Hepatocyte (in vitro differentiated cells): ENCODE data around the gene MT1M.

Experiments
- EZH2 ChIP-seq: fragments of 200-600 bp; sonication (generic); IDR thresholded peaks from 2 replicates; pipeline ENCODE4 v1.6.1; 2016; ENCODE audit warnings: antibody characterized with exemption, mild to moderate bottlenecking, borderline replicate concordance
- EZH2phosphoT487 ChIP-seq: fragments of 200-600 bp; sonication (generic); IDR thresholded peaks from one replicate; pipeline ENCODE4 v1.6.1; 2018; ENCODE audit warnings: antibody characterized with exemption, mild to moderate bottlenecking, low read depth, moderate library complexity; ENCODE audit not compliant: unreplicated experiment, severe bottlenecking
- TF ChIP-seq, protein P1 (sequence below): fragments of 200-600 bp; sonication (generic); IDR thresholded peaks from 2 replicates; pipeline ENCODE4 v1.5.1; 2016; ENCODE audit warnings: antibody characterized with exemption, mild to moderate bottlenecking; ENCODE audit not compliant: poor library complexity

DNA sequence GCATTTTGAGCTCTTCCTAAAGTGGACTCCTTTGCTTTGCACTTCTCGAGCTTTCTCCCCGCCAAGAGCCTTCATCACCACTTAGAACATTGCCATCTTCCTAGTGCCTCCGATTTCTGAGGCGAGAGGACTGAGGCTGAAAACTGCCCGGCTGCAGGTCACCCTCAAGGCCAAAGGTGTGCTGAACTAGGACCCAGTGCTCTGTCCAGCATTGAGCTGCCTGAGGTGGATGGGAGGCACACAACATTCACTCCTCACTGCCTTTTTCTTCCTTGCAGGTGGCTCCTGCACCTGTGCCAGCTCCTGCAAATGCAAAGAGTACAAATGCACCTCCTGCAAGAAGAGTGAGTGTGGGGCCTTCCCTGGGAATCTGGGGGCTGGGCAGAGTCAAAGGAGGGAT, 11.4 kb downstream of the MT1M start:
- no peak for TF ChIP-seq EZH2
- TF ChIP-seq, protein P1, sequence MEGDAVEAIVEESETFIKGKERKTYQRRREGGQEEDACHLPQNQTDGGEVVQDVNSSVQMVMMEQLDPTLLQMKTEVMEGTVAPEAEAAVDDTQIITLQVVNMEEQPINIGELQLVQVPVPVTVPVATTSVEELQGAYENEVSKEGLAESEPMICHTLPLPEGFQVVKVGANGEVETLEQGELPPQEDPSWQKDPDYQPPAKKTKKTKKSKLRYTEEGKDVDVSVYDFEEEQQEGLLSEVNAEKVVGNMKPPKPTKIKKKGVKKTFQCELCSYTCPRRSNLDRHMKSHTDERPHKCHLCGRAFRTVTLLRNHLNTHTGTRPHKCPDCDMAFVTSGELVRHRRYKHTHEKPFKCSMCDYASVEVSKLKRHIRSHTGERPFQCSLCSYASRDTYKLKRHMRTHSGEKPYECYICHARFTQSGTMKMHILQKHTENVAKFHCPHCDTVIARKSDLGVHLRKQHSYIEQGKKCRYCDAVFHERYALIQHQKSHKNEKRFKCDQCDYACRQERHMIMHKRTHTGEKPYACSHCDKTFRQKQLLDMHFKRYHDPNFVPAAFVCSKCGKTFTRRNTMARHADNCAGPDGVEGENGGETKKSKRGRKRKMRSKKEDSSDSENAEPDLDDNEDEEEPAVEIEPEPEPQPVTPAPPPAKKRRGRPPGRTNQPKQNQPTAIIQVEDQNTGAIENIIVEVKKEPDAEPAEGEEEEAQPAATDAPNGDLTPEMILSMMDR, result no peak
- TF ChIP-seq EZH2phosphoT487, result no peak
